Endodermal cell (in vitro differentiated cells): ENCODE measurements around the gene CROCC2. TPM values are rescaled to one million over a fixed set of nuclear protein-coding genes. Genes with fewer than 3 reads are reported as not detected.
A peak's percentile ranks its signal among the peaks of the same experiment; 100 is the strongest.

Experiments used
- DNase-seq: peaks from one replicate; pipeline ENCODE4 v3.0.0-alpha.2; 2017
- H3K27ac ChIP-seq: 2 replicates; pipeline ENCODE4 v1.5.1; 2013; ENCODE audit warnings: mild to moderate bottlenecking, low read depth, low read length, moderate library complexity
- H3K27me3 ChIP-seq: 2 replicates; pipeline ENCODE4 v1.6.1; 2013; ENCODE audit warnings: mild to moderate bottlenecking, low read length, moderate library complexity; ENCODE audit not compliant: insufficient read depth, control insufficient read depth, poor library complexity, severe bottlenecking
- H3K36me3 ChIP-seq: 2 replicates; pipeline ENCODE4 v1.7.0; 2013; ENCODE audit warnings: mild to moderate bottlenecking, low read length, moderate library complexity; ENCODE audit not compliant: control insufficient read depth, insufficient read depth
- H3K4me1 ChIP-seq: one replicate; pipeline ENCODE4 v1.7.0; 2013; ENCODE audit warnings: low read length; ENCODE audit not compliant: control insufficient read depth, insufficient read depth
- H3K4me3 ChIP-seq: 2 replicates; pipeline ENCODE4 v1.5.1; 2013; ENCODE audit warnings: mild to moderate bottlenecking, low read length, moderate library complexity
- H3K9ac ChIP-seq: 2 replicates; pipeline ENCODE4 v1.6.1; 2013; ENCODE audit warnings: mild to moderate bottlenecking, low read length, moderate library complexity; ENCODE audit not compliant: poor library complexity, severe bottlenecking; ENCODE audit errors: extremely low read depth
- H3K9me3 ChIP-seq: 2 replicates; pipeline ENCODE4 v1.6.1; 2013; ENCODE audit warnings: mild to moderate bottlenecking, low read length, moderate library complexity; ENCODE audit not compliant: control insufficient read depth
- H3K27ac Mint-ChIP-seq: 2 replicates; pipeline ENCODE4 v1.8.0; 2020; ENCODE audit warnings: mixed read lengths
- H3K27me3 Mint-ChIP-seq: 2 replicates; pipeline ENCODE4 v1.8.0; 2021; ENCODE audit warnings: mild to moderate bottlenecking, mixed read lengths; ENCODE audit not compliant: insufficient read depth
- H3K36me3 Mint-ChIP-seq: 2 replicates; pipeline ENCODE4 v1.8.0; 2020; ENCODE audit warnings: low read depth, mixed read lengths
- H3K4me1 Mint-ChIP-seq: 2 replicates; pipeline ENCODE4 v1.8.0; 2020; ENCODE audit warnings: mixed read lengths
- H3K4me3 Mint-ChIP-seq: 2 replicates; pipeline ENCODE4 v1.8.0; 2020; ENCODE audit warnings: mild to moderate bottlenecking, moderate library complexity, mixed read lengths
- H3K9me3 Mint-ChIP-seq: 2 replicates; pipeline ENCODE4 v1.8.0; 2020; ENCODE audit warnings: mild to moderate bottlenecking, mixed read lengths
- WGBS, 2 experiments: methylation state at CpG; one replicate each; pipeline versions ENCODE4 v1.1.5 to v1.1.7; 2013; ENCODE audit warnings: missing lambda C conversion rate in 2 of 2, mixed read lengths in 1 of 2; ENCODE audit not compliant: insufficient coverage in 1 of 2, insufficient read length in 1 of 2; 5-methylcytosine and 5-hydroxymethylcytosine counted together
- total RNA-seq, 2 donors: library from RNA; stranded (reverse); fragmentation: NEBNext Ultra II Directional in 1 of 2; extraction: Animal tissue kit (Norgen Biotek cat#: 25700) in 1 of 2; gene quantifications; 2 replicates in 1 of 2; 3 replicates in 1 of 2; pipeline ENCODE4 v1.2.1, GENCODE V29; 2021
- TF ChIP-seq, protein P1 (sequence below): fragments of 200-600 bp; sonication (generic); conservative IDR thresholded peaks from 2 replicates; pipeline ENCODE4 v1.5.0; 2021; ENCODE audit warnings: antibody characterized with exemption, mild to moderate bottlenecking

Gene CROCC2
- total RNA-seq, 2 donors from 2014 or later: not detected

DNA sequence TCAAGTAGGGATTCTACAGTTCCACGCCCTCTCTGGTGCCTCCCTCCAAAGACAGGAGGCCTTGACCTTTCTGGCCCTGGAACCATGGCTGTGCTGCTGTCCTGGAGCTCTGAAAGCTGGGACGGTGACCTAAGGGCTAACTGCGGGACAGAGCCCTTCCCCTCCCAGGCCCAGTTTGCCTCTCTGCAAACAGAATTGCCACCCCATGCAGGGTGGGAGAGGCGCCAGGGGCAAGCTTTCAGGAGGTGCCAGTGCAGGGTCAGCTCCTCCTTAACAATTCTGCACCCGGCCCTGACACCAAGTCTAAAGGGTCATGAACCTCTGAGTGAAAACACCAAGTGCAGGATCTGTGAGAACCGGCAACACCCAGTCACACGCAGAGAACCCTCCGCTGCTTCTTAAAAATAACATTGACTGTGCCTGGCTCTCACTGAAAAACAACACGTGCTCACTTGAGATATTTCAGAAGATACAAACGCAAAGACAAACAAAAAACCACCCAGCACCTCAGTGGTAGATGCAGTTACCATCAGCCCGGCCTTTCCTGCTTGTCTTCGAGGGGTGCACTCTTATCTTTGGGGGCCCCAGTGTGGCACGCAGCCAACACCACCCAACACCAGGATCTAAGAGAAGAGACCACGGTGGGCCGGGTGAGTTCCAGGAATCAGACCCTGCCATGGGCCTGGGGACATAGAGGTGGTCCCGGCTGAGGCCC lies 91.2 kb downstream of the CROCC2 start:
- WGBS, 2 experiments: 86 to 90% methylated on average over 13 to 16 of the region's 16 CpGs

DNA sequence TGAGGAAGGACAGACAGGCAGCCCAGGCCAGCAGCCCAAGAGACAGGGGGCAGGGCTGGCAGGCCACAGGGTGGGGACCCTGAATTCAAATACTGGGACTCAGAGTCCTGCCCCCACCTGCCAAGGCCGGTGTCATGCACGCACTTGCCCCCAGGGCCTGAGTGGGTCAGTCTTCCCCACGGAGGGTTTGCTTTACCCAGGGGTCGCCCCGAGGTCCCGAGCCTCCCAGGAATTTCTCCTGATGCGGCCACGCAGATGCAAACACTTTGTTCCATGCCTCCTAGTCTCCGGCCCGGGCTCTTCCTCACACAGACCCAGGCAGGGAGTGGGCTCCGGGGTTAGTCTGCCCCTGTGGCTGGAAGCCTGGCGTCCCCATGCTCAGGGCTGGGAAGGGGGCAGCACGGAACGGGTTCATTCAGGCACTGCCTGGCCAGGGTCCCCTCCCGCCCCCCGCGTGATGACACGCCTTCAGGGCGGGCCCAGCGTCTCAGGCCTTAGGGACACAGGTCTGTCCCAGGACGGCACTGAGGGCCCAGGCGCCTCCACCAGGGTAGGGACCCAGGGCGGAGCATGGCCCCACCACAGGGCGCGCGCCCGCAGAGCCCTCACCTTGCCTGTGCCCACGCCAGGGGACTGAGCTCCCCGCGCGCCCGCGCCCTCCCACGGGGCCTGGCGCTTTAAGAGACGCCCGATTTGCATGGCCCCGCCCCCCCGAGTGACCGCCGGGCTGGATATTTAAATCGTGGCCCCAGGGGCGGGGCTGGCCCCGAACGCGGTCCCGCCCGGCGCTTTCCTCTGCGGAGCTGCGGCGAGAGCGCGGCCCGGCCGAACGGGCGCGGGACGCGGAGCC lies 91.9 kb downstream of the CROCC2 start, which contains the start of gene SNED1:
TSS of gene SNED1 (plus strand) at position 763 of the 850 bp plus-strand sequence. CDS start 220 bp downstream, outside the sequence.
- Histone ChIP-seq H3K9ac (peak within 1 kb of the TSS; percentile 55), H3K36me3 (no peaks in the 10 kb centered on the region), H3K27me3 (peaks cover 48% of the 10 kb centered on the region), H3K4me3 (peak within 1 kb of the TSS; percentile 73), H3K27ac (no peak within 1 kb of the TSS), H3K9me3 (no peaks in the 10 kb centered on the region), H3K4me1 (no peaks in the 10 kb centered on the region)
- H3K9me3 Mint-ChIP-seq: peaks cover under 1% of the 10 kb centered on the region
- peak within 1 kb of the TSS; percentile 38 for H3K4me3 Mint-ChIP-seq
- H3K27me3 Mint-ChIP-seq: peaks cover 34% of the 10 kb centered on the region
- TF ChIP-seq, protein P1, sequence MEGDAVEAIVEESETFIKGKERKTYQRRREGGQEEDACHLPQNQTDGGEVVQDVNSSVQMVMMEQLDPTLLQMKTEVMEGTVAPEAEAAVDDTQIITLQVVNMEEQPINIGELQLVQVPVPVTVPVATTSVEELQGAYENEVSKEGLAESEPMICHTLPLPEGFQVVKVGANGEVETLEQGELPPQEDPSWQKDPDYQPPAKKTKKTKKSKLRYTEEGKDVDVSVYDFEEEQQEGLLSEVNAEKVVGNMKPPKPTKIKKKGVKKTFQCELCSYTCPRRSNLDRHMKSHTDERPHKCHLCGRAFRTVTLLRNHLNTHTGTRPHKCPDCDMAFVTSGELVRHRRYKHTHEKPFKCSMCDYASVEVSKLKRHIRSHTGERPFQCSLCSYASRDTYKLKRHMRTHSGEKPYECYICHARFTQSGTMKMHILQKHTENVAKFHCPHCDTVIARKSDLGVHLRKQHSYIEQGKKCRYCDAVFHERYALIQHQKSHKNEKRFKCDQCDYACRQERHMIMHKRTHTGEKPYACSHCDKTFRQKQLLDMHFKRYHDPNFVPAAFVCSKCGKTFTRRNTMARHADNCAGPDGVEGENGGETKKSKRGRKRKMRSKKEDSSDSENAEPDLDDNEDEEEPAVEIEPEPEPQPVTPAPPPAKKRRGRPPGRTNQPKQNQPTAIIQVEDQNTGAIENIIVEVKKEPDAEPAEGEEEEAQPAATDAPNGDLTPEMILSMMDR: no peak
- WGBS, 2 experiments: 8 to 20% methylated on average over 15 to 61 of the region's 61 CpGs
- DNase-seq: peak; percentile 95
- H3K4me1 Mint-ChIP-seq: peaks cover 1% of the 10 kb centered on the region
- H3K27ac Mint-ChIP-seq: no peak within 1 kb of the TSS
- no peaks in the 10 kb centered on the region for H3K36me3 Mint-ChIP-seq

More for the DNA sequence above, 91.2 kb downstream of the CROCC2 start:
- Mint-ChIP-seq H3K27ac (no peak overlapping the region), H3K36me3 (no peaks in the 10 kb centered on the region), H3K4me3 (peak overlapping the region; percentile 38), H3K9me3 (no peaks in the 10 kb centered on the region), H3K27me3 (peaks cover 31% of the 10 kb centered on the region), H3K4me1 (peaks cover 1% of the 10 kb centered on the region)
- peaks cover 48% of the 10 kb centered on the region for H3K27me3 ChIP-seq
- no peaks in the 10 kb centered on the region for H3K36me3 ChIP-seq
- no peaks in the 10 kb centered on the region for H3K4me1 ChIP-seq
- peak; percentile 44 for DNase-seq
- H3K4me3 ChIP-seq: no peak overlapping the region
- H3K9me3 ChIP-seq: no peaks in the 10 kb centered on the region
- TF ChIP-seq, protein P1: no peak
- no peak overlapping the region for H3K27ac ChIP-seq
- no peak overlapping the region for H3K9ac ChIP-seq

DNA sequence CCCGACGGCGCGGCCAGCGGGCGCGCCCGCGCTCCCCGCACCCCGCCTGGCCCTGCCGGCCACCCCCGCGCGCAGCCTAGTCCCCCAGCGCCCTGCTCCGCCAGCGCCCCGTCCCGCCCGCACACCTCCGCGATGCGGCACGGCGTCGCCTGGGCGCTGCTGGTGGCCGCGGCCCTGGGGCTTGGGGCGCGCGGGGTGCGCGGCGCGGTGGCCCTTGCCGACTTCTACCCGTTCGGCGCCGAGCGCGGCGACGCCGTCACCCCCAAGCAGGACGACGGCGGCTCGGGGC lies 92.5 kb downstream of the CROCC2 start:
- WGBS, 2 experiments: 0% methylated on average over 14 to 51 of the region's 51 CpGs
- Mint-ChIP-seq H3K4me3 (peak overlapping the region; percentile 38), H3K9me3 (peaks cover 6% of the 10 kb centered on the region), H3K36me3 (no peaks in the 10 kb centered on the region), H3K4me1 (peaks cover 1% of the 10 kb centered on the region), H3K27ac (no peak overlapping the region), H3K27me3 (peaks cover 38% of the 10 kb centered on the region)
- Histone ChIP-seq H3K27me3 (peaks cover 48% of the 10 kb centered on the region), H3K4me3 (no peak overlapping the region), H3K4me1 (no peaks in the 10 kb centered on the region), H3K27ac (no peak overlapping the region), H3K9ac (no peak overlapping the region), H3K36me3 (no peaks in the 10 kb centered on the region), H3K9me3 (peaks cover 5% of the 10 kb centered on the region)
- no peak for DNase-seq
- TF ChIP-seq, protein P1: no peak
